Measurements from ENCODE around the gene PDE8A. TPM values are rescaled to one million over a fixed set of nuclear protein-coding genes. Genes with fewer than 3 reads are reported as not detected.

PDE8A gene
- total and polyA plus RNA-seq, 2 donors (not counting 3 experiments of a cell fraction or from before 2014, with no cell fraction given), result 21.3 to 45.7 TPM

GRCh38 chr15:84969257-84969656 is 12.4 kb upstream of the PDE8A start:
- dilution Hi-C loops (cut with MboI; ENCODE audit: extremely low pct_ligation_motif_present, low sequenced_read_pairs), result loop anchor here (25.0 kb wide), 1 partner anchor 132 kb away; no protein-coding TSS in a partner anchor
- CTCF ChIA-PET, result interaction anchor here (1.5 kb wide), 1 partner anchor 14 kb away, joined by 4 read pairs; no protein-coding TSS in a partner anchor
- POLR2A ChIA-PET, result no interaction called here
- Histone ChIP-seq H3K27ac (ENCODE audit: insufficient read depth, low read depth, low read length) (no peak overlapping the region), H3K4me3 (replicated peaks in 1 of 3; ENCODE audit: insufficient read depth in 1 of 3, low read depth in 1 of 3, low read length in 3 of 3) (no peak overlapping the region), H3K79me2 (ENCODE audit: control insufficient read depth, insufficient read depth, low read length) (no peaks in the 10 kb centered on the region), H3K27me3 (ENCODE audit: control insufficient read depth in 2 of 2, insufficient read depth in 2 of 2, low read length in 2 of 2) (peaks cover 0 to 5% of the 10 kb centered on the region in 2 experiments), H2AFZ (ENCODE audit: low read depth, low read length) (no peak overlapping the region), H3K9me1 (replicated peaks; ENCODE audit: control insufficient read depth, extremely low read depth, insufficient read depth, low read length) (no peaks in the 10 kb centered on the region), H3K36me3 (ENCODE audit: control insufficient read depth in 2 of 2, extremely low read depth in 1 of 2, insufficient read depth in 2 of 2, low read length in 2 of 2) (no peaks in the 10 kb centered on the region), H3K9me3 (replicated peaks; ENCODE audit: control insufficient read depth, insufficient read depth, low read length) (no peaks in the 10 kb centered on the region), H4K20me1 (replicated peaks; ENCODE audit: control insufficient read depth, extremely low read depth, insufficient read depth, low read length) (no peaks in the 10 kb centered on the region), H3K9ac (replicated peaks; ENCODE audit: extremely low read depth, insufficient read depth, low read length) (no peak overlapping the region), H3K4me1 (ENCODE audit: control insufficient read depth, extremely low read depth, insufficient read depth, low read length) (no peaks in the 10 kb centered on the region), H3K4me2 (ENCODE audit: insufficient read depth, low read length) (no peak overlapping the region)
- intact Hi-C loops (cut with micrococcal nuclease), result no loop called here
- no TSS peak for BruUV-seq (replicated peaks)
- TF ChIP-seq FOS (IDR thresholded peaks at IDR 0.05; ENCODE audit: borderline replicate concordance, insufficient read depth, low read length) (no peak), MAX (IDR thresholded peaks at IDR 0.05; ENCODE audit: insufficient read depth, insufficient read length) (no peak), MYC (IDR thresholded peaks at IDR 0.05; ENCODE audit: low read depth, low read length) (no peak), POLR2AphosphoS5 (IDR thresholded peaks at IDR 0.05; ENCODE audit: insufficient read depth, low read depth, low read length) (no peak)
- no peak for DNase-seq (ENCODE audit: low read depth, low spot score)
- FAIRE-seq, result no peak

- dilution Hi-C loops (cut with MboI; ENCODE audit: extremely low pct_ligation_motif_present, low sequenced_read_pairs), result loop anchor here (25.0 kb wide), 1 partner anchor 134 kb away; no protein-coding TSS in a partner anchor
- H2AFZ ChIP-seq (ENCODE audit: low read depth, low read length), result no peak overlapping the region
- FAIRE-seq, result no peak
Measured at GRCh38 chr15:84970843-84971242, 10.8 kb upstream of the PDE8A start.

More at GRCh38 chr15:84970843-84971242, 10.8 kb upstream of the PDE8A start:
- Histone ChIP-seq H3K4me2 (ENCODE audit: insufficient read depth, low read length) (no peak overlapping the region), H3K36me3 (ENCODE audit: control insufficient read depth in 2 of 2, extremely low read depth in 1 of 2, insufficient read depth in 2 of 2, low read length in 2 of 2) (no peaks in the 10 kb centered on the region), H3K79me2 (ENCODE audit: control insufficient read depth, insufficient read depth, low read length) (no peaks in the 10 kb centered on the region), H3K27ac (ENCODE audit: insufficient read depth, low read depth, low read length) (no peak overlapping the region), H3K9me1 (replicated peaks; ENCODE audit: control insufficient read depth, extremely low read depth, insufficient read depth, low read length) (no peaks in the 10 kb centered on the region), H3K9me3 (replicated peaks; ENCODE audit: control insufficient read depth, insufficient read depth, low read length) (no peaks in the 10 kb centered on the region), H3K4me3 (replicated peaks in 1 of 3; ENCODE audit: insufficient read depth in 1 of 3, low read depth in 1 of 3, low read length in 3 of 3) (no peak overlapping the region), H3K4me1 (ENCODE audit: control insufficient read depth, extremely low read depth, insufficient read depth, low read length) (no peaks in the 10 kb centered on the region), H3K27me3 (ENCODE audit: control insufficient read depth in 2 of 2, insufficient read depth in 2 of 2, low read length in 2 of 2) (peaks cover 0 to 5% of the 10 kb centered on the region in 2 experiments), H4K20me1 (replicated peaks; ENCODE audit: control insufficient read depth, extremely low read depth, insufficient read depth, low read length) (no peaks in the 10 kb centered on the region), H3K9ac (replicated peaks; ENCODE audit: extremely low read depth, insufficient read depth, low read length) (no peak overlapping the region)
- no peak for DNase-seq (ENCODE audit: low read depth, low spot score)
- ChIA-PET CTCF (interaction anchor here (1.5 to 2.2 kb wide), 2 partner anchors 15 to 20 kb away, joined by 3 to 9 read pairs; no protein-coding TSS in a partner anchor), POLR2A (no interaction called here)
- BruUV-seq (replicated peaks), result no TSS peak
- TF ChIP-seq EZH2 (IDR thresholded peaks at IDR 0.05; ENCODE audit: borderline replicate concordance, low read depth, low read length, severe bottlenecking) (no peak), JUN (IDR thresholded peaks at IDR 0.05; ENCODE audit: borderline replicate concordance, insufficient read depth, insufficient read length, low read depth) (no peak), MAX (IDR thresholded peaks at IDR 0.05; ENCODE audit: insufficient read depth, insufficient read length) (no peak), POLR2AphosphoS5 (IDR thresholded peaks at IDR 0.05; ENCODE audit: insufficient read depth, low read depth, low read length) (no peak), FOS (IDR thresholded peaks at IDR 0.05; ENCODE audit: borderline replicate concordance, insufficient read depth, low read length) (no peak), POLR2A (IDR thresholded peaks at IDR 0.05; ENCODE audit: low read depth, low read length) (no peak), MYC (IDR thresholded peaks at IDR 0.05; ENCODE audit: low read depth, low read length) (no peak), GATA2 (IDR thresholded peaks at IDR 0.05; ENCODE audit: insufficient read depth, insufficient read length, low read depth, low read length) (no peak), CTCF (IDR thresholded peaks at IDR 0.05; ENCODE audit: extremely low read depth in 1 of 2, insufficient read depth in 1 of 2, low read depth in 1 of 2, low read length in 2 of 2) (no peak)
- intact Hi-C loops (cut with micrococcal nuclease), result no loop called here
